Osteocyte (in vitro differentiated cells): ENCODE data around the gene SEM1. TPM values are rescaled to one million over a fixed set of nuclear protein-coding genes. Genes with fewer than 3 reads are reported as not detected.

Source experiments
- DNase-seq: peaks from one replicate; pipeline ENCODE4 v3.0.0; 2021; ENCODE audit warnings: mixed read lengths; ENCODE audit not compliant: unreplicated experiment; ENCODE audit errors: extremely low spot score
- H3K27ac Mint-ChIP-seq: one replicate; pipeline ENCODE4 v1.8.0; 2021; ENCODE audit warnings: mild to moderate bottlenecking, mixed read lengths; ENCODE audit not compliant: unreplicated experiment
- H3K27me3 Mint-ChIP-seq: one replicate; pipeline ENCODE4 v1.8.0; 2021; ENCODE audit warnings: mixed read lengths; ENCODE audit not compliant: unreplicated experiment
- H3K36me3 Mint-ChIP-seq: one replicate; pipeline ENCODE4 v1.8.0; 2021; ENCODE audit warnings: mixed read lengths; ENCODE audit not compliant: unreplicated experiment
- H3K4me1 Mint-ChIP-seq: one replicate; pipeline ENCODE4 v1.8.0; 2021; ENCODE audit warnings: mixed read lengths; ENCODE audit not compliant: unreplicated experiment
- H3K4me3 Mint-ChIP-seq: one replicate; pipeline ENCODE4 v1.8.0; 2021; ENCODE audit warnings: mild to moderate bottlenecking, moderate library complexity, mixed read lengths; ENCODE audit not compliant: unreplicated experiment
- H3K9me3 Mint-ChIP-seq: one replicate; pipeline ENCODE4 v1.8.0; 2021; ENCODE audit warnings: mixed read lengths; ENCODE audit not compliant: unreplicated experiment
- CTCF ChIP-seq: fragments of 200-600 bp; sonication (generic); IDR thresholded peaks from 2 replicates; pipeline ENCODE4 v1.5.0; 2021; ENCODE audit warnings: antibody characterized with exemption, mild to moderate bottlenecking, moderate library complexity
- total RNA-seq: library from RNA; stranded (reverse); gene quantifications from 2 replicates; pipeline ENCODE4 v1.2.1, GENCODE V29; 2021

The SEM1 gene
- total RNA-seq, 1 donor from 2014 or later = 46.5 TPM

- no peak for DNase-seq
- TF ChIP-seq CTCF = no peak
- Mint-ChIP-seq H3K27me3 (no peaks in the 10 kb centered on the region), H3K36me3 (no peaks in the 10 kb centered on the region), H3K9me3 (no peaks in the 10 kb centered on the region), H3K27ac (no peak overlapping the region), H3K4me3 (no peak overlapping the region), H3K4me1 (no peaks in the 10 kb centered on the region)
Observed at GRCh38 chr7:96675548-96675947, 34.1 kb downstream of the SEM1 start.

- Mint-ChIP-seq H3K36me3 (no peaks in the 10 kb centered on the region), H3K4me1 (no peaks in the 10 kb centered on the region)
Observed at GRCh38 chr7:96674565-96674964, 35.1 kb downstream of the SEM1 start.

GRCh38 chr7:96671854-96672253 lies 37.8 kb downstream of the SEM1 start:
- Mint-ChIP-seq H3K27me3 (no peaks in the 10 kb centered on the region), H3K9me3 (no peaks in the 10 kb centered on the region), H3K36me3 (peaks cover 3% of the 10 kb centered on the region), H3K27ac (no peak overlapping the region), H3K4me3 (no peak overlapping the region), H3K4me1 (no peaks in the 10 kb centered on the region)
- DNase-seq = no peak
- TF ChIP-seq CTCF = no peak

More at GRCh38 chr7:96674565-96674964, 35.1 kb downstream of the SEM1 start:
- Mint-ChIP-seq H3K9me3 (no peaks in the 10 kb centered on the region), H3K27me3 (no peaks in the 10 kb centered on the region), H3K4me3 (no peak overlapping the region), H3K27ac (no peak overlapping the region)
- no peak for DNase-seq
- TF ChIP-seq CTCF = no peak

GRCh38 chr7:96670338-96671289 lies 39.0 kb downstream of the SEM1 start:
- no peaks in the 10 kb centered on the region for H3K4me1 Mint-ChIP-seq
- no peak overlapping the region for H3K27ac Mint-ChIP-seq
- H3K9me3 Mint-ChIP-seq = no peaks in the 10 kb centered on the region
- no peak overlapping the region for H3K4me3 Mint-ChIP-seq
- H3K27me3 Mint-ChIP-seq = no peaks in the 10 kb centered on the region
- no peak for DNase-seq
- TF ChIP-seq CTCF = no peak
- peaks cover 7% of the 10 kb centered on the region for H3K36me3 Mint-ChIP-seq

GRCh38 chr7:96669812-96670211 lies 39.8 kb downstream of the SEM1 start:
- Mint-ChIP-seq H3K36me3 (peaks cover 7% of the 10 kb centered on the region), H3K9me3 (no peaks in the 10 kb centered on the region), H3K27me3 (no peaks in the 10 kb centered on the region), H3K27ac (no peak overlapping the region), H3K4me1 (no peaks in the 10 kb centered on the region), H3K4me3 (no peak overlapping the region)
- TF ChIP-seq CTCF = no peak
- no peak for DNase-seq
